SU-DHL-6 (cell line): ENCODE measurements around the gene PFDN1.

ENCODE experiments used
- H2AFZ ChIP-seq: fragments of 200-600 bp; sonication (generic); 2 replicates; pipeline ENCODE4 v1.6.1; 2014; ENCODE audit warnings: low read depth, mild to moderate bottlenecking, moderate library complexity, mixed read lengths, antibody characterized with exemption, low read length; ENCODE audit not compliant: severe bottlenecking
- H3F3A ChIP-seq: fragments of 200-600 bp; shearing (Covaris generic); 2 replicates; pipeline ENCODE4 v1.6.0; 2016; ENCODE audit warnings: antibody characterized with exemption, mild to moderate bottlenecking; ENCODE audit not compliant: insufficient read depth
- H3K27ac ChIP-seq: fragments of 200-600 bp; sonication (generic); 2 replicates; pipeline ENCODE4 v1.5.1; 2016; ENCODE audit warnings: low read depth, mild to moderate bottlenecking, low read length, moderate library complexity, mixed read lengths
- H3K27me3 ChIP-seq: fragments of 200-600 bp; sonication (generic), shearing (Covaris generic); 2 replicates; pipeline ENCODE4 v1.6.0; 2014; ENCODE audit warnings: mild to moderate bottlenecking, low read length
- H3K36me3 ChIP-seq: fragments of 200-600 bp; sonication (generic); 2 replicates; pipeline ENCODE4 v1.6.1; 2014; ENCODE audit warnings: mild to moderate bottlenecking, low read length, mixed read lengths
- H3K4me2 ChIP-seq: fragments of 300-600, 200-600 bp; shearing (Covaris generic), sonication (generic); 2 replicates; pipeline ENCODE4 v1.6.0; 2014; ENCODE audit warnings: low read length, low read depth, mild to moderate bottlenecking; ENCODE audit not compliant: poor library complexity, severe bottlenecking
- H3K4me3 ChIP-seq: fragments of 200-600 bp; sonication (generic); 2 replicates; pipeline ENCODE4 v1.5.1; 2014; ENCODE audit warnings: antibody characterized with exemption, low read length, mild to moderate bottlenecking, mixed read lengths; ENCODE audit not compliant: insufficient read depth, poor library complexity, severe bottlenecking
- H3K79me2 ChIP-seq: fragments of 200-600 bp; sonication (generic); 2 replicates; pipeline ENCODE4 v1.6.1; 2014; ENCODE audit warnings: mild to moderate bottlenecking, low read length, moderate library complexity; ENCODE audit not compliant: insufficient read depth
- H3K9ac ChIP-seq: fragments of 200-600 bp; sonication (generic); 2 replicates; pipeline ENCODE4 v1.7.0; 2014; ENCODE audit warnings: mild to moderate bottlenecking, low read length
- H3K9me2 ChIP-seq: fragments of 200-600 bp; sonication (generic); replicated peaks from 2 replicates; pipeline ENCODE4 v1.6.1; 2014; ENCODE audit warnings: low read length; ENCODE audit not compliant: insufficient read depth
- H3K9me3 ChIP-seq: fragments of 200-600 bp; sonication (generic); 2 replicates; pipeline ENCODE4 v1.6.1; 2014; ENCODE audit warnings: low read length, mixed read lengths; ENCODE audit not compliant: insufficient read depth
- H4K20me1 ChIP-seq: fragments of 200-600 bp; sonication (generic); 2 replicates; pipeline ENCODE4 v1.6.1; 2014; ENCODE audit warnings: low read depth, mild to moderate bottlenecking, antibody characterized with exemption, low read length, moderate library complexity, mixed read lengths
- EZH2phosphoT487 ChIP-seq: fragments of 200-600 bp; sonication (generic), shearing (Covaris generic); conservative IDR thresholded peaks from 2 replicates; pipeline ENCODE4 v1.6.1; 2018; ENCODE audit warnings: mild to moderate bottlenecking, antibody characterized with exemption, low read length, moderate library complexity, mixed read lengths
- TF ChIP-seq, protein P1 (sequence below): fragments of 200-600 bp; sonication (generic); IDR thresholded peaks from one replicate; pipeline ENCODE4 v1.5.1; 2017; ENCODE audit warnings: antibody characterized with exemption, mild to moderate bottlenecking, low read length, moderate library complexity; ENCODE audit not compliant: insufficient read depth, poor library complexity, severe bottlenecking

Gene PFDN1, protein sequence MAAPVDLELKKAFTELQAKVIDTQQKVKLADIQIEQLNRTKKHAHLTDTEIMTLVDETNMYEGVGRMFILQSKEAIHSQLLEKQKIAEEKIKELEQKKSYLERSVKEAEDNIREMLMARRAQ

DNA sequence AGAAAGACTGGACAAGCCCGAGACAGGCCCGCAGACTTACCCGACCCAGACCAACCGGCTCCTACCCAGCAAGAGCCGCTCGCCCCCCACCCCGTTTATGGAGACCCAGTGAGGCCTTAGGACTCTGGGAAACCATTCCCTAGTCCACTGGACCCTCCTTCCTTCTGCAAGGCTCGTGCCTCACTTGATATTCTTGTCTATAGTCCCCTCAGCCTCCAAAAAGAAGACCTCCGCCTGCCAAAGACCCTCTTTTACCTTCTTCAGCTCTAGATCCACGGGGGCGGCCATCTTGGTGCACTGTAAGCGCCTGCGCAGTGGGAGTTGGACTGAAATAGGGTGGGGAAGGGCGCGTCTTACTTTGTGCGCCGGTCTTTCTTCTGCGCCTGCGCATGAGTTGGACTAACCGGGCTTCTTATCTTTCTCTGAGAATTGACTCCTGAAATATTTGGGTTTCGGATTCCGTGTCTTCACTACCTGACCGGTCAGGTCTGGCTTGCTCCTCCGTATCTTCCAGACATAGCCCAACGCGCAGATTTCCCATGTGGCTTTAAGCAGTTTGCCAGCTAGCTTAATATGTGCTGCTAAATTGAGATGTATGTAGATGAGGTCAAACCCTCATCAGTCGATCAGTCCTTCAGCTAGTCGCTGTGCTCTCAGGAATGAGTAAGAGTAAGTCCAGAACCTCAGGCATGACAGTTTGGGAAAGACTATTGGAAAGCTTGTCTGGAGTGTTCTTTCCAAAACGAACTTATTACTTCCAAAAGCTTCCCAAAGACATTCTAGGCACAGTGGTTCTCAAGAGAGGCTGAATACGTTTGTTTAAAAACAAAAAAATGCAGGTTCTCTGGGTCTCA, at the start of gene PFDN1:
Gene PFDN1, minus strand, starts transcription at position 316 of the 854 bp plus-strand sequence. Its CDS starts 28 bp downstream, at position 288.
- H3K27ac ChIP-seq, result no peak within 1 kb of the TSS
- H3K9me2 ChIP-seq, result no peaks in the 10 kb centered on the region
- peak within 1 kb of the TSS; percentile 85 for H3K9ac ChIP-seq
- H3K36me3 ChIP-seq, result peaks cover 5% of the 10 kb centered on the region; the same call in 1 of the 2 replicates
- no peaks in the 10 kb centered on the region for H4K20me1 ChIP-seq
- H3K4me2 ChIP-seq, result peak within 1 kb of the TSS; percentile 86
- H3F3A ChIP-seq, result no peaks in the 10 kb centered on the region
- H3K27me3 ChIP-seq, result no peaks in the 10 kb centered on the region
- TF ChIP-seq EZH2phosphoT487, result no peak
- TF ChIP-seq, protein P1, sequence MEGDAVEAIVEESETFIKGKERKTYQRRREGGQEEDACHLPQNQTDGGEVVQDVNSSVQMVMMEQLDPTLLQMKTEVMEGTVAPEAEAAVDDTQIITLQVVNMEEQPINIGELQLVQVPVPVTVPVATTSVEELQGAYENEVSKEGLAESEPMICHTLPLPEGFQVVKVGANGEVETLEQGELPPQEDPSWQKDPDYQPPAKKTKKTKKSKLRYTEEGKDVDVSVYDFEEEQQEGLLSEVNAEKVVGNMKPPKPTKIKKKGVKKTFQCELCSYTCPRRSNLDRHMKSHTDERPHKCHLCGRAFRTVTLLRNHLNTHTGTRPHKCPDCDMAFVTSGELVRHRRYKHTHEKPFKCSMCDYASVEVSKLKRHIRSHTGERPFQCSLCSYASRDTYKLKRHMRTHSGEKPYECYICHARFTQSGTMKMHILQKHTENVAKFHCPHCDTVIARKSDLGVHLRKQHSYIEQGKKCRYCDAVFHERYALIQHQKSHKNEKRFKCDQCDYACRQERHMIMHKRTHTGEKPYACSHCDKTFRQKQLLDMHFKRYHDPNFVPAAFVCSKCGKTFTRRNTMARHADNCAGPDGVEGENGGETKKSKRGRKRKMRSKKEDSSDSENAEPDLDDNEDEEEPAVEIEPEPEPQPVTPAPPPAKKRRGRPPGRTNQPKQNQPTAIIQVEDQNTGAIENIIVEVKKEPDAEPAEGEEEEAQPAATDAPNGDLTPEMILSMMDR, result no peak
- peaks cover 19% of the 10 kb centered on the region for H3K79me2 ChIP-seq
- H3K9me3 ChIP-seq, result no peaks in the 10 kb centered on the region
- peak within 1 kb of the TSS; percentile 99 for H2AFZ ChIP-seq
- peak within 1 kb of the TSS; percentile 94 for H3K4me3 ChIP-seq

DNA sequence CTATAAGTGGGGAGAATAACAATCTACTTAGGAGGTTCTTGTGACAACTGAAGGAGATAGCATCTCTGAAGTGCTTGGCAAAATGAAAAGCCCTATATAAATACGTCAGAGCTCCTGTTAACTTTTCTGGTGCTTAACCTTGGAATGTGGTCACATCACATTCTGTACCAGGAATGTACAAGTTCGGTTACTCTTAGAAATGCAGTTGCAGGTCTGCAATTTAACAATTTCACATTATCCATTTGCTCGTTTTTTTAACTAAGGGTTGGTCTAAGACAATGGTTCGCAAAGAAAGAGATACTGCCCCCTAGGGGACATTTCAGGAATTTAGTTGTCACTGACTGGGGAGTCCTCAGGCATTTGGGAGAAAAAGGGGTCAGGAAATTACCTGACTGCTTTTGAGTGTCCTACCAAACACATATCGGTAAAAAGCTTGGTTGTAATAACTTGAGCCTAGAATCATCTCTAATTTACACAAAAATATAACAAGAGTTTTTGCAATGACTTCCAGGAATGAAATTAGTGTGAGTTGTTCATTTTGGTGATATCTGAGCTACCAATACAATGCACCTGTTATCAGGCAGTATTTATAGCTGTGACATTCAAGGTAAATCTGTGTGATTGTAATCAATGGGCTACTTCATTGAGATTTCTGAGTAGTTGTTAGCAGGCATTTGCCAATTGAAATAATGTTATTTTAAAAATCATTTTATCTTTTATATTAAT, 48.9 kb upstream of the PFDN1 start:
- Histone ChIP-seq H3K9me3 (no peaks in the 10 kb centered on the region), H3K4me3 (no peak overlapping the region), H2AFZ (no peak overlapping the region), H3K27ac (no peak overlapping the region), H3K9me2 (no peaks in the 10 kb centered on the region), H3F3A (no peaks in the 10 kb centered on the region), H3K27me3 (no peaks in the 10 kb centered on the region), H3K9ac (no peak overlapping the region), H3K4me2 (no peak overlapping the region), H3K79me2 (no peaks in the 10 kb centered on the region), H4K20me1 (no peaks in the 10 kb centered on the region), H3K36me3 (no peaks in the 10 kb centered on the region)
- TF ChIP-seq, protein P1, result peak; percentile 86
- no peak for TF ChIP-seq EZH2phosphoT487

DNA sequence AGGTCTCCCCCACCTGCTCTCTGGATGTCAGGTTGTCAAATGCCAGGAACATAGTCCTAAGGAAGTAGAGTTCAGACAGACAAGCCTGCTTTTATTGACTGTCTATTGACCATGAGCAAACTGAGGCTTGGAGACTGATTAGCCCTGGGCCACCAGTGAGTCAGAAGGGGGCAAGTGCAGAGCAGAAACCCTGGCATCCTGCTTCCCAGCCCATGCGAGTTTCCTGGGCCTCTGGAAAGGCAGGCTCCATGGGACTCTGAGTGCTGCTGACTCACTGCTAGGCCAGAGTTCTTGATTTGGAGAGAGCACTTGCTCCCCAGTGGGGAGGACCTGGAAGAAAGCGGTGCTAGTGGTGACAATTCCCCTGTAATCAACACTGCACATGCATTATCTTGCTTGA, 46.3 kb upstream of the PFDN1 start:
- H3F3A ChIP-seq, result no peaks in the 10 kb centered on the region
- no peaks in the 10 kb centered on the region for H3K36me3 ChIP-seq
- no peak overlapping the region for H2AFZ ChIP-seq
- no peak overlapping the region for H3K9ac ChIP-seq
- no peak overlapping the region for H3K4me3 ChIP-seq
- H3K79me2 ChIP-seq, result no peaks in the 10 kb centered on the region
- H3K27ac ChIP-seq, result no peak overlapping the region
- H3K4me2 ChIP-seq, result no peak overlapping the region
- no peaks in the 10 kb centered on the region for H3K9me3 ChIP-seq
- no peak for TF ChIP-seq EZH2phosphoT487
- TF ChIP-seq, protein P1, result no peak
- no peaks in the 10 kb centered on the region for H3K9me2 ChIP-seq
- no peaks in the 10 kb centered on the region for H4K20me1 ChIP-seq
- H3K27me3 ChIP-seq, result no peaks in the 10 kb centered on the region
